NAMALWA (cell line): ENCODE data around the gene ACACB.

ENCODE experiments used
- DNase-seq: peaks from one replicate; pipeline ENCODE4 v3.0.0-alpha.2; 2015; ENCODE audit warnings: low spot score

Gene ACACB

DNA sequence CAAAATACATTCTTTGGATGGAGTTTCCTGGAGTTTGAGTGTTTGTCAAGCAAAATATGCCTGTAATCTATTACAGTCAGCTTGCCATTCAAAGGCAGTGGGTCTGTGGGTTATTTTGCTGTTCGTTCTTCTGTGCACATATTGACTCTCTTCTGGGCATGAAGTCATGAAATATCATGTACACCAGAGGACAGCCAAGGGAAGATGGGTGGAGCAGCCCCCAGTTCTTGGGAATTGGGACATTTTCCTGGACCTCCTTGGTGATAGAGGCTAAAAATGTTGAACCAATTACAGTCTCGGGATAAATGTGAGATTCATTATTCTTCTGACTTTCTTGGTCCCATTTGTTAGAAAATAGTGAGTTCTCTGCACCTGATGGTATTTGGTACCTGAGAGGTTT is 103.6 kb downstream of the ACACB start:
- DNase-seq, result no peak

DNA sequence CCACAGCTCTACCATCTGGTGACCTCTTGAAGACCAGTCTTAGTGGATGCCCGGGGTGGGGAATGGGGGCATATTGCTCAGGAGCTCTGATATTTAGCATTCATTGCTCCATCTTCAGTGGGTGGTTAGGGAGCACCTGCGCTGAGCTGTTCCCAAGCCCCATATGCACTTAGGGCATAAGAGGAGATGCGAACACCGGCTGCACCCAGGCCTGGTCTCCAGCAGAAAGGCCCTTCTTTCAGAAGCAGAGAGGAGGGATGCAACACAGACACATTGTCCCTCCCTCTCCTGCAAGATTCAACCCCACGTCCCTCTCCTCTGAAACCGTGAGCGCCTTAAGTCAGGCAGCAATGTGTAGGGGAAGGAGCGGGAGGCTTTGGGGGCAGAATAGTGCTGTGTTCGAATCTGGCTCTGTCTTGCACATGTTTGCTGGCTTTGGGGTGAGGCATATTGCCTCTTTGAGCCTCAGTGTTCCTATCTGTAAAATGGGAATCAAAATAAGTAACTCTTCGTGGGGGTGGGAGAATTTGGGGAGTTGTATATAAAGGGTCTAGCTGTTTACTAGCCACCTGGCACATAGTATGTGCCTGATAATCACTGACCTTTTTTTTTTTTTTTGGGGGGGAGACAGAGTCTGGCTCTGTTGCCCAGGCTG is 105.0 kb downstream of the ACACB start:
- DNase-seq, result no peak

DNA sequence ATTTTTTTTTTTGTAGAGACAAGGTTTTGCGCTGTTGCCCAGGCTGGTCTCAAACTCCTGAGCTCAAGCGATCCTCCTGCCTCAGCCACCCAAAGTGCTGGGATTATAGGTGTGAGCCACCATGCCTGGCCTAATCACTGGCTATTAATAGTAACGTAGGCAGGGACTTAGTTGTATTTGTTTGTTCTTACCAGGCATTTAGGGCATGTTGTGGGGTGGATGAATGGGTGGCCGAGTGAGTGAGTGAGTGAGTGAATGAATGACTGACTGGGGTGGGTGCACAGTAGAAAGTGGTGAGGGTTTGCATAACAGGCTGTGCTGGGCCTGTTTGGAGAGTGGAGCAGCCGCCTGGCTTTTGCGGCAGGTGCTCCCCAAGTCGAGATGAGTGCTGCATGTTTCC is 105.7 kb downstream of the ACACB start:
- no peak for DNase-seq

DNA sequence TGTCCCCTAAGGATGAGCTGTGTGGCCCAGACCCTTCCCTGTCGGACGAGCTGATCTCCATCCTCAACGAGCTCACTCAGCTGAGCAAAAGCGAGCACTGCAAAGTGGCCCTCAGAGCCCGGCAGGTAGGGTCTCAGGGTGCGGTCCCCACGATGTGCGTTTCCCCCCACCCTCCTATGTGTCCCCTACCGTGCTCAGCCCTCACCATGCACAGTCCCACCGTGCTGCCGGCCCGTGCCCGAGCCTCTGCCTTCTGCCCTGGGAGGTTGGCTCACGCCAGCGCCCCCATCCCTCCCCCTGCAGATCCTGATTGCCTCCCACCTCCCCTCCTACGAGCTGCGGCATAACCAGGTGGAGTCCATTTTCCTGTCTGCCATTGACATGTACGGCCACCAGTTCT is 106.1 kb downstream of the ACACB start:
- DNase-seq, result no peak

DNA sequence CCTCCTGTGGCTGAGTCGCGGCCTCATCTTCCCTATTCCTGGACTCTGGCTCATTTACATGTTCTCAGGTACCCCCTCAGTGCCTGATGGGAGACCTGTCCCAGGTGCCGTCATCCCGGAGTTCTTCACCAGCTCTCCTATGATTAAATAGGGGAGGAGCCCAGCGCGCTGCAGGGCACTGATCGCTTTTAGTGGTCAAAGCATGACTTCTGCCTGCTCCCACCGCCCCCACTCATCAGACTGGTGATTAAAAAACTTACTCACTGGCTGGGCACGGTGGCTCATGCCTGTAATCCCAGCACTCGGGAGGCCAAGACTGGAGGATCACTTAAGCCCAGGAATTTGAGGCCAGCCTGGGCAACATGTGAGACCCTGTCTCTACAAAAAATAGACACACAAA is 106.8 kb downstream of the ACACB start:
- DNase-seq, result no peak

DNA sequence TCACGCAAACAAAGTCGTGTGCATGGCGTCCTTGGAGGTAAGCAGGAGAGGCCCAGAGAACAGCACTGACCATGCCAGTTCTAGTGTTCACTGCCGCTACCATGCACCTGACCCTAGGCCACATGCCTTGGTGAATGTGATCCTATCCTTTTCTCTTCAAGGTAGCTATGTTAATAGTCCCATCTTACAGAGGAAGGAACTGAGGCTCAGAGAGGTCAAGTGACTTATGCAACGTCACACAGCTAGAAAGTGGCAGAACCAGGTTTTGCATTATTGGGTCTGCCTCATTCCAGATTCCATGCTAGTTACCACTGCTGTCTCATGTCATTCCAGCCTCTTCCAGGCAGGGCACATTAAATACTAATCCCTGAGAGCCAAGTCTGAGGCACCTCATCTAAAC is 107.5 kb downstream of the ACACB start:
- DNase-seq, result no peak

DNA sequence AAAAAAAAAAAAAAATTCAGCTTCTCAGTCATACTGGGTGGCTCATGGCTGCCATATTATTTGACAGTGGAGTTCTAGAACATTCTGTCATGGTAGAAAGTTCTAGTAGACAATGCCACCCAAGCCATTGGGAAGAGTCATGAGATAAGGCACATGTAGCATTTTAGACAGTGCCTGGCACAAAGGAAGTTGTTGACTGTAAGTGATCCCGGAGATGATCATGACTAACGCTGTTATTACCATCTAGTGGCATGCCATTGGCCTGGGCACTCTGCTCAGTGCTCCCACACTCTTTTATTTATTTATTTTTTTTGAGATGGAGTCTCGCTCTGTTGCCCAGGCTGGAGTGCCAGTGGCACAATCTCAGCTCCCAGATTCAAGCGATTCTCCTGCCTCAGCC is 112.3 kb downstream of the ACACB start:
- DNase-seq, result no peak

DNA sequence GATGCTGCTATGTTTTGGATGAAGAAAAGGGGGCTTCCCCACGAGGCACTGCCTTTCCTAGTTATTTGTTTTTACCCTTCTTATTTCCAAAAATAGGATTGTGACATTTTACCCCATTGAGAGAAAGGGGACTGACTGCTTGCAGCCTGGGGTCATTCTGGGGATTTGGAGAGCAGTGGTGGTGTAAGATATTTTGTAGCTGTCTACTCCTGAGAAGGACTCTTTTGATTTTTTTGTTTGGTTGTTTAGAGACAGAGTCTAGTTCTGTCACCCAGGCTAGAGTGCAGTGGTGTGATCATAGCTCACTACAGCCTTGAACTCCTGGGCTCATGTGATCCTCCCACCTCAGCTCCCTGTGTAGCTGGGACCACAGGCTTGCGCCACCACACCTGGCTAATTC is 113.8 kb downstream of the ACACB start:
- DNase-seq, result no peak

DNA sequence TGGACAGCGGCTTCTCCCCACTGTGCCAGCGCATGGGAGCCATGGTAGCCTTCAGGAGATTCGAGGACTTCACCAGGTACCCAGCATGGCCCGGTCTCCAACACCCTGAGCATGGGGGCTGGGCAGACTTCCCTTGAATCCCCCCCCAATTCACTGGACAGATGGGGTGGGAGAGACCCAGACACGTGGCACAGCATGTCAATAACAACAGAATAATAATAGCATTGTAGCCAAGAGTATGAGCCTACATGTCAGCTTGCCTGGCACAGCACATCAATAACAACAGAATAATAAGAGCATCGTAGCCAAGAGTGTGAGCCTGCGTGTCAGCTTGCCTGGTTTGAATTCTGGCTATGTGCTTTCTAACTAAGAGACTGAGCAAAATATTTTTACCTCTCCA is 116.3 kb downstream of the ACACB start:
- DNase-seq, result no peak

DNA sequence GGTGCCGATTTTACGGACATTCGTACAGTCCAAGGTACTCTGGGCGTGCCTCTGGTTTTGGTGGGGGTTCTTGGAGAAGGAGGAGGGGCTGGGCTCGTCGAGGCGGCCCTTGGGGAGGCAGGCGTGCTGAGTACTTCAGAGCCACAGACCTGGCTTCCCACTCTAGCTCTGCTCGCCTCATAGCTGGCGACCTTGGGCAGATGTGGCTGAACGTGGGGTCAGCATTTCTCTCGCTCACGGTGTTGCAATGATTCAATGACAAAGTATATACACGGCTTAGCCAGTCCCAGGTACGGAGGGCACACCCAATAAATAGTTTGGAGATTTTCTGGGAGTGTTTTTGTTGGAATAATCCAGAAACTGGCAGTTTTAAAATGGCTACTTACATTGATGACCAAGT is 117.6 kb downstream of the ACACB start:
- no peak for DNase-seq

DNA sequence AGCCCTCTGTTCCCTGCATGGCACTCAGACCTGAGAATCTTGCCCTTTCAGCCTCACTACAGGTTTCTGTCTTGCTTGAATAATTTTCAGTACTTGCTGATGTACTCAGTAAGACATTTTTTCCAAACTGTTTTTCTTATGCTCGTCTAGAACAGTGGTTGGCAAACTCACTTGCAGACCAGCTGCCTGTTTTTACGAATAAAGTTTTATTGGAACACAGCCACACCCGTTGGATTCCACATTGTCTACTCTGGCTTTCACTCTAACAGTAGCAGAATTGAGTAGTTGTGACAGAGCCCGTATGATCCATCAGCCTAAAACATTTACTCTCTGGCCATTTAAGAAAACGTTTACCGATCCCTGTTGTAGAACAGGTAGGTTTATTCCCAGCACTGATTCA is 119.9 kb downstream of the ACACB start:
- no peak for DNase-seq

DNA sequence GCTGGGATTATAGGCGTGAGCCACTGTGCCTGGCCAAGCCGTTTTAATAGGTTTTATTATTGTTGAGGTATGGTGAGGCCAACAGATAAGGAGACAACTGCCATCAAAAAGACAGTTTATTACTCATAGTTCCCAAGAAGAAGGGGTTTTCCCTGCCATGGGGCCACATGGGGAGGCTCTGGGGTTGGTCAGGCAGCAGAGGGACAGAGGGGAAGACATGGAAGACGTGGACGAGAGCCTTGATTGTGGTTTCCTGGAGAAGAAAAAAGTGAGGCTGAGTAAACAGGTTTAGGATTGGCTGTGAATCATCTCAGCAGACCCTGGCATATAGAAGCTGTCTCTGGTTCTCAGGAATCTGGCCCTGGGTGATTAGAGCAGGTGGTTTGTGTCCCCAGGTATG is 122.8 kb downstream of the ACACB start:
- DNase-seq, result no peak

DNA sequence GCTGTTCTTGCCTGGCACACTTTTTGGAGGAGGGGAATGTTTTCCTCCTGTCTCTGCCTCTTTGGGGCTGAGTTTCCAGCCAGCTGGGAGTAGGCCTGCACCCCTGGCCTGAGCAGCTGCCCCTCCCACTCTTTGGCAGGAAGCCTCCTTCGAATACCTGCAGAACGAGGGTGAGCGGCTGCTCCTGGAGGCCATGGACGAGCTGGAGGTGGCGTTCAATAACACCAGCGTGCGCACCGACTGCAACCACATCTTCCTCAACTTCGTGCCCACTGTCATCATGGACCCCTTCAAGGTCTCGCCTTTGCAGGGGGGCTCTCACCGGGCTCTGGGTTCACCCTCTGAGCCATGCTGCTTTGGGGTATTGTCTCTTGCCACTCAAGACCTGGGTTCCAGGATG is 123.3 kb downstream of the ACACB start:
- no peak for DNase-seq

DNA sequence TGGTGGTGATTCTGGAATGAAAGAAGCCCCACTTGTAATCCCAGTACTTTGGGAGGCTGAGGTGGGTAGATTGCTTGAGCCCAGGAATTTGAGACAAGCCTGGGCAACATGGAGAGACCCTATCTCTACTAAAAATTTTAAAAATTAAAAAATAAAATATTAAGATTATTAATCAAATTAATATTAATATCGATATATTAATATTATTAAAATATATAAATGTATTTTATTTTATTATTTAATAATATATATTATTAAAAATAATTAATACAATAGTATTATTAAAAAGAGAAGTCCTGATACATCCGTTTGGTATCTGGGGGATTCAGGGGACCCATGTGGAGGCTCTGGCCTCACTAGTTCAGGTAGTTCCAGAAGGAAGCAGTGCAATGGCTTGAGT is 124.0 kb downstream of the ACACB start:
- DNase-seq, result no peak

DNA sequence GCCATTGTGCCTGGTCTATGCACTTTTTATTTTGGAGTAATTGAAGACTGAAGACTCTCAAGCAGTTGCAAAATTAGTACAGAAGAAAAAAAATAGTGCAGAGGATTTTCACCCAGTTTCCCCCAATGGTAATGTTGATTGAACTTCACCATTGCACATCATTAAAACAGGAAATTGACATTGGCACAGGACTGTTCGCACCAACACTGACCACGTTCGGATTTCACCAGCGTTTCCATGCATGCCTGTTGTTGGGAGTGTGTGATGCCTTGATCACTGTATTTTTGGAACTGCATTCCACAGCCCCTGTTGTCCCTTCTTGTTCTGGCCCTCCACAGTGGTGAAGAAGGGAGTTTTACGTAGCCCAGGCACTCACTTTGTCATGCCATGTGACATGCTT is 125.5 kb downstream of the ACACB start:
- DNase-seq, result no peak

DNA sequence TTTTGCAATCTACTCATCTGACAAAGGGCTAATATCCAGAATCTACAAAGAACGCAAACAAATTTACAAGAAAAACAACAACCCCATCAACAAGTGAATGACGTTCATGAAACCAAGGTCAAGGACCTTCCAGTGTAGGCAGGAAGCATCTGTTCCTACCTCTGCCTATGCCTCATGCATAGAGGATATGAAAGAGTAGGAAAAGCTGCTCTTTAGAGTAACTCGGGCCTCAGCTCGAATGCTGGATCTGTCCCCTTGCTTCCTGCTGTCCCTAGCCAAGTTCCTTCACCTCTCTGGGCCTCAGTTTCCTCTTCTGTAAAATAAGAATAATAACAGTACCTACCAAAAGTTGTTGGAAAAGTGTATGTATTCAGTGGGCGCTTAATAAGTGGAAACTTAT is 127.7 kb downstream of the ACACB start:
- no peak for DNase-seq

DNA sequence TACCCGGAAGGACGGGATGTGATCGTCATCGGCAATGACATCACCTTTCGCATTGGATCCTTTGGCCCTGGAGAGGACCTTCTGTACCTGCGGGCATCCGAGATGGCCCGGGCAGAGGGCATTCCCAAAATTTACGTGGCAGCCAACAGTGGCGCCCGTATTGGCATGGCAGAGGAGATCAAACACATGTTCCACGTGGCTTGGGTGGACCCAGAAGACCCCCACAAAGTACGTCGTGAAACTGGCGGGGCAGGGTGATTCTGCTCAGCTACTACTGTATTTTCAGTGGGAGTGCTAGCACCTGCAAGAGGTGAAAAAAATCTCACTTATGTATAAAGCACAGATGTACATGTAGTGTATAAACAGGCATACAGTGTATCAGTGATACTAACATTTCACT is 129.8 kb downstream of the ACACB start:
- DNase-seq, result no peak

DNA sequence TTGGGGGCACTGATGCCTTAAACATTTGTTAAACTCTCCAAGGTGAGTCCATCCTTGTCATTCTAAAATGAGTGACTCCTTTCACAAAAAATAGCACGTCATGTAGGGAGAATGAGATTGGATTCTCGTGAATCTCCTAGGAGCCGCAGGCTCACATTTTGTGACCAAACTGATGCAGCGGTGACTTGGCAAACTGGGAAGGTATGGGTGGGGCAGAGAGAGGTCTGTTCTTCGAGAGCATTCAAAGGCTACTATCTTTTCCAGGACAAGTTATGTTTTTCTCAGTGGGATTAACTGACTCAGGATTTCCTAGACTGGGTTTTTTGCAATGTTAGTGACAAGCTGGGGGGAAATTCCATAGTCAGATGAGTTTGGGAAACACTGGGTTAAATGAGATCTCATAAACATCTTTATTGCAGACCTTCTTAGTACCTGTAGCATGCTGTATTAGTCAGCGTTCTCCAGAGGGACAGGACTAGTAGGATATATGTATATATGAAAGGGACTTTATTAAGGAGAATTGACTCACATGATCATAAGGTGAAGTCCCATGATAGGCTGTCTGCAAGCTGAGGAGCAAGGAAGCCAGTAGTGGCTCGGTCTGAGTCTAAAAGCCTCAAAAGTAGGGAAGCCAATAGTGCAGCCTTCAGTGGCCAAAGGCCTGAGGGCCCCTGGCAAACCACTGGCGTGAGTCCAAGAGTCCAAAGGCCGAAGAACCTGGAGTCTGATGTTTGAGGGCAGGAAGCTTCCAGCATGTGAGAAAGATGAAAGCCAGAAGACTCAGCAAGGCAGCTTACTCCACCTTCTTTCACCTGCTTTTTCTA is 131.7 kb downstream of the ACACB start:
- DNase-seq, result no peak

DNA sequence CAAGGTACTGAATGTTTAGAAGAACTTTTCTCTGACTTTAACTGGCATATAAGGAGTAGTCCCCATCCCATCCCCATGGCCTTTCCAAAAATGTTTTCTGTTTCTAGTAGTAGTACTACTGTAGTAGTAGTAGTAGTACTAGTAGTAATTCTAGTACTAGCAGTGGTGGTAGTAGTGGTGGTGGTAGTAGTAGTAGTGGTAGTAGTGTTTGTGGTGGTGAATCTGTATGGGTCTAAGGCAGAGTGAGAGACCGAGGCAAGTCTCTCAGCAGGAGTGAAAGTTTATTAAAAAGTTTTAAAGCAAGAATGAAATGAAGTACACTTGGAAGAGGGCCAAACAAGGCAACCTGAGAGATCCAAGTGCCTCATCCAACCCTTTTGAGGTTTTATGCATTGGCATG is 134.1 kb downstream of the ACACB start:
- no peak for DNase-seq

DNA sequence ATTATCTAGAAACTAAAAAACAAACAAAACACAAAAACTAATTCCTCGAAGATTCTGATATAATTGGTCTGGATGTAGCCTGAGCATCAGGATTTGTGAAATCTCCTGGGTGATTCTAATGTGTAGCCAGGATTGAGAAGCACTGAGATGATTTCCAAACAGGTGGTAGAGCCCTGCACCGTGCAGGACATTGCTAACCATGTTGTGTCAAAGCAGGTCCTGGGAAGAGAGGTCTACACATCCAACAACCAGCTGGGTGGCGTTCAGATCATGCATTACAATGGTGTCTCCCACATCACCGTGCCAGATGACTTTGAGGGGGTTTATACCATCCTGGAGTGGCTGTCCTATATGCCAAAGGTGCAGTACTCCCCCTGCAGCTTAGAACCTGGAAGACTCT is 136.4 kb downstream of the ACACB start:
- no peak for DNase-seq

DNA sequence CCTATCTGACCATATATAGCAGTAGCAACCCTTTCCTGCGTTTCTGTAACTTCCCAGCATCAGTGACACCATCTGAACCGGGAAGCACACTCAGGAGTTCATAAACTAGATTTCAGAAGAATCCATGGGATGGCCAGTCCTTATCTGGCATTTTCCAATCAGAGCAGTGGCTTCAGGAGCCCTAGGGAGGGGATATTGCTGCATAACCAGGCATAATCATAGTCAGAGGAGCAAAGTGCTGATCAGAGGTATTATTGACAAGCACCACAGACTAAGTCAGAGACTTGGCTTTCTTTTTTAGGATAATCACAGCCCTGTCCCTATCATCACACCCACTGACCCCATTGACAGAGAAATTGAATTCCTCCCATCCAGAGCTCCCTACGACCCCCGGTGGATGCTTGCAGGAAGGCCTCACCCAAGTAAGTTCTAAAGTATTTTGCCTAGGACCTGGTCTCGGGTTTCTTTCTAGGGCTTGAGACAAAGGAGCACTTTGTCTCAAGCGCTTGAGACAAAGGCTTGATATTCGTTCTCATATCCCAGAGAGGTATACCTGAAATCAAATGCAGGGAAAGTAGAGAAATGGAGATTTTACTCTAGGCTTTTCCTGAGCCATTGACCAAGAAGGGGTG is 137.6 kb downstream of the ACACB start:
- no peak for DNase-seq

DNA sequence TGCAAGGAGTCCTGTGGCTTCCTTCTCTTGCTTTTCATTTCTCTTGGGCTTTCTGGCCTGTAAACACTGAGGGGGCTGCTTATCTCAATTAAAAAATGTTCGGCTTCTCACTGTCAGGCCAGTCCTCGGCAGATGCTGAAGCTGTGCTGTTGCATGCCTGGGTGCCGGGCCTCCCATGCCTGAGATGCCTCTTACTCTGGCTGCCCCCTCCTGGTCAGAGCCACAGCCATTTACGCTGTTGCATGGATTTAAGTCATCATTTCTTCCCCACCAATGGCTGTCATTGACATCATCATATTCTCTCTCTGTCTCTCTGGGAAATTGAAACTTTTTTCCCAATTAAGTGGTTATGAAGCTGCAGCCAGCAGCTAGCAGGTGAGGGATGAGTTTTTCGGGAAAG is 139.0 kb downstream of the ACACB start:
- DNase-seq, result peak; percentile 6

DNA sequence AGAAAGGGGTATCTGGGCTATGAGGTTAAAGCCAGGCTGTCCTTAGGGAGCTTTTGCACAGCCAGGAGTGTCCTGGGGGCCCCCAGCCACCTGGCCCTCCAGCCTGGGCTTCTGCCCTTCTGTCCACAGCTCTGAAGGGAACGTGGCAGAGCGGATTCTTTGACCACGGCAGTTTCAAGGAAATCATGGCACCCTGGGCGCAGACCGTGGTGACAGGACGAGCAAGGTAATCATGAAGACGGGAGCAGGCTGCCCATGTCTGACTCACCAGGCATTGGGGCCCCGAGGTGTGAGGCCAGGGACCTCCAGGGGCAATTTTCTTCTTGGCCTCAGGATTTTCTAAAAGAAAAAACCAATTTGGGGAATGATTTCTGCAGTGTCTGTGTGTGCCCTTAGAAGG is 139.6 kb downstream of the ACACB start:
- no peak for DNase-seq

DNA sequence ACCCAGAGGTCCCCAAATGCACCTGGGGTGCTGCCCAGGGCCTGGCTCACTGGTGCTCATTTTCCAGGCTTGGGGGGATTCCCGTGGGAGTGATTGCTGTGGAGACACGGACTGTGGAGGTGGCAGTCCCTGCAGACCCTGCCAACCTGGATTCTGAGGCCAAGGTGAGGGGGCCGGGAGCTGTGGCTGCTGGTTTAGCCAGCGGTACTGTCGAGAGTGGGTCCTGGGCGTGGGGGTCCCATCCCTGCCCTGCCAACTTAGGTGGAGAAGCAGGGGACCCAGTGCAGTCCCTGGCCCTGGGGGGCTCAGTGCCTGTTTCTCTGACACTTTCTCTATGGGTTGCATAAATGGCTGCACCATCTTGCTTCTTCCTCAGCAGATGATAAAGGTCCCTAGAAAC is 141.8 kb downstream of the ACACB start:
- DNase-seq, result no peak
